Astrocyte (in vitro differentiated cells and primary cell): Measurements from ENCODE around the gene SLC27A2. TPM values are rescaled to one million over a fixed set of nuclear protein-coding genes. Genes with fewer than 3 reads are reported as not detected.

ENCODE experiments used
- DNase-seq: peaks from one replicate; pipeline ENCODE4 v3.0.0-alpha.2; 2010; ENCODE audit warnings: low read depth
- FAIRE-seq: peaks from 2 replicates; lab custom pipeline; 2011; peaks lifted over from hg19 to GRCh38; lab: Jason Lieb, UNC
- H2AFZ ChIP-seq: 2 replicates; pipeline ENCODE4 v1.6.0; 2012; ENCODE audit warnings: low read depth, low read length, inconsistent platforms
- H3K27ac ChIP-seq: 2 replicates; pipeline ENCODE4 v1.5.1; 2011; ENCODE audit warnings: low read depth, low read length, inconsistent platforms
- H3K27me3 ChIP-seq: 2 replicates; pipeline ENCODE4 v1.6.0; 2011; ENCODE audit warnings: low read length, inconsistent platforms; ENCODE audit not compliant: insufficient read depth
- H3K36me3 ChIP-seq: 2 replicates; pipeline ENCODE4 v1.5.1; 2011; ENCODE audit warnings: low read length, inconsistent platforms; ENCODE audit not compliant: insufficient read depth
- H3K4me1 ChIP-seq: 2 replicates; pipeline ENCODE4 v1.5.1; 2011; ENCODE audit warnings: low read length, inconsistent platforms; ENCODE audit not compliant: insufficient read depth
- H3K4me2 ChIP-seq: 2 replicates; pipeline ENCODE4 v1.6.0; 2012; ENCODE audit warnings: low read length, inconsistent platforms
- H3K4me3 ChIP-seq: 2 replicates; pipeline ENCODE4 v1.5.1; 2011; ENCODE audit warnings: low read depth, mild to moderate bottlenecking, low read length, inconsistent platforms; ENCODE audit not compliant: insufficient read depth
- H3K79me2 ChIP-seq: 2 replicates; pipeline ENCODE4 v1.6.0; 2012; ENCODE audit warnings: mild to moderate bottlenecking, low read length, inconsistent platforms; ENCODE audit not compliant: insufficient read depth
- H3K9ac ChIP-seq: 2 replicates; pipeline ENCODE4 v1.6.0; 2012; ENCODE audit warnings: mild to moderate bottlenecking, low read length, inconsistent platforms
- H3K9me3 ChIP-seq: 2 replicates; pipeline ENCODE4 v1.5.1; 2012; ENCODE audit warnings: low read depth, mild to moderate bottlenecking, low read length, inconsistent platforms; ENCODE audit not compliant: insufficient read depth
- H4K20me1 ChIP-seq: 2 replicates; pipeline ENCODE4 v1.6.0; 2012; ENCODE audit warnings: low read length, inconsistent platforms; ENCODE audit not compliant: insufficient read depth
- H3K27ac Mint-ChIP-seq: one replicate; pipeline ENCODE4 v1.8.0; 2021; ENCODE audit warnings: mild to moderate bottlenecking, mixed read lengths; ENCODE audit not compliant: unreplicated experiment
- H3K27me3 Mint-ChIP-seq: one replicate; pipeline ENCODE4 v1.8.0; 2021; ENCODE audit warnings: low read depth, mixed read lengths; ENCODE audit not compliant: unreplicated experiment
- H3K36me3 Mint-ChIP-seq: one replicate; pipeline ENCODE4 v1.8.0; 2021; ENCODE audit warnings: low read depth, mixed read lengths; ENCODE audit not compliant: unreplicated experiment
- H3K4me1 Mint-ChIP-seq: one replicate; pipeline ENCODE4 v1.8.0; 2021; ENCODE audit warnings: low read depth, mixed read lengths; ENCODE audit not compliant: unreplicated experiment
- H3K4me3 Mint-ChIP-seq: one replicate; pipeline ENCODE4 v1.8.0; 2021; ENCODE audit warnings: mild to moderate bottlenecking, moderate library complexity, mixed read lengths; ENCODE audit not compliant: unreplicated experiment
- H3K9me3 Mint-ChIP-seq: one replicate; pipeline ENCODE4 v1.8.0; 2021; ENCODE audit warnings: mild to moderate bottlenecking, mixed read lengths; ENCODE audit not compliant: unreplicated experiment
- CTCF ChIP-seq: IDR thresholded peaks from 2 replicates; pipeline ENCODE4 v1.5.1; 2011; ENCODE audit warnings: low read depth, mild to moderate bottlenecking, inconsistent platforms, low read length, moderate library complexity; ENCODE audit not compliant: insufficient read depth
- EZH2 ChIP-seq: IDR thresholded peaks from 2 replicates; pipeline ENCODE4 v1.6.1; 2012; ENCODE audit warnings: mild to moderate bottlenecking, low read length, inconsistent platforms; ENCODE audit not compliant: insufficient read depth
- total RNA-seq: library from RNA; stranded (reverse); gene quantifications from 2 replicates; pipeline ENCODE4 v1.2.1, GENCODE V29; 2021

The SLC27A2 gene
- total RNA-seq, 1 donor from 2014 or later = 0.82 TPM

DNA sequence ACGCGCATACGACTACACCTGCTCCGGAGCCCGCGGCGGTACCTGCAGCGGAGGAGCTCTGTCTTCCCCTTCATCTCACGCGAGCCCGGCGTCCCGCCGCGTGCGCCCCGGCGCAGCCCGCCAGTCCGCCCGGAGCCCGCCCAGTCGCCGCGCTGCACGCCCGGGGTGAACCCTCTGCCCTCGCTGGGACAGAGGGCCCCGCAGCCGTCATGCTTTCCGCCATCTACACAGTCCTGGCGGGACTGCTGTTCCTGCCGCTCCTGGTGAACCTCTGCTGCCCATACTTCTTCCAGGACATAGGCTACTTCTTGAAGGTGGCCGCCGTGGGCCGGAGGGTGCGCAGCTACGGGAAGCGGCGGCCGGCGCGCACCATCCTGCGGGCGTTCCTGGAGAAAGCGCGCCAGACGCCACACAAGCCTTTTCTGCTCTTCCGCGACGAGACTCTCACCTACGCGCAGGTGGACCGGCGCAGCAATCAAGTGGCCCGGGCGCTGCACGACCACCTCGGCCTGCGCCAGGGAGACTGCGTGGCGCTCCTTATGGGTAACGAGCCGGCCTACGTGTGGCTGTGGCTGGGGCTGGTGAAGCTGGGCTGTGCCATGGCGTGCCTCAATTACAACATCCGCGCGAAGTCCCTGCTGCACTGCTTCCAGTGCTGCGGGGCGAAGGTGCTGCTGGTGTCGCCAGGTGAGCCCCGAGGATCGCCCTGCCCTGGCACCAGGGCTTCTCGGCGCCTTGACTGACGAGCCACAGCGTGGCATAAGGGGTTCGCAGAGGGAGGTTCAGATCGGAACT lies 420 bp downstream of the SLC27A2 start:
- Histone ChIP-seq H4K20me1 (no peaks in the 10 kb centered on the region), H3K79me2 (no peaks in the 10 kb centered on the region), H2AFZ (peak overlapping the region; percentile 82), H3K27ac (no peak overlapping the region), H3K36me3 (no peaks in the 10 kb centered on the region), H3K9me3 (no peaks in the 10 kb centered on the region), H3K9ac (no peak overlapping the region), H3K4me2 (peak overlapping the region; percentile 90), H3K4me3 (peak overlapping the region; percentile 56), H3K4me1 (peaks cover 5% of the 10 kb centered on the region), H3K27me3 (peaks cover 37% of the 10 kb centered on the region)
- H3K27ac Mint-ChIP-seq = no peak overlapping the region
- peak; percentile 21 for DNase-seq
- no peak for FAIRE-seq
- H3K36me3 Mint-ChIP-seq = no peaks in the 10 kb centered on the region
- H3K4me3 Mint-ChIP-seq = peak overlapping the region; percentile 83
- no peaks in the 10 kb centered on the region for H3K4me1 Mint-ChIP-seq
- no peaks in the 10 kb centered on the region for H3K9me3 Mint-ChIP-seq
- H3K27me3 Mint-ChIP-seq = peaks cover 43% of the 10 kb centered on the region
- TF ChIP-seq CTCF (no peak), EZH2 (peak; percentile 66)

DNA sequence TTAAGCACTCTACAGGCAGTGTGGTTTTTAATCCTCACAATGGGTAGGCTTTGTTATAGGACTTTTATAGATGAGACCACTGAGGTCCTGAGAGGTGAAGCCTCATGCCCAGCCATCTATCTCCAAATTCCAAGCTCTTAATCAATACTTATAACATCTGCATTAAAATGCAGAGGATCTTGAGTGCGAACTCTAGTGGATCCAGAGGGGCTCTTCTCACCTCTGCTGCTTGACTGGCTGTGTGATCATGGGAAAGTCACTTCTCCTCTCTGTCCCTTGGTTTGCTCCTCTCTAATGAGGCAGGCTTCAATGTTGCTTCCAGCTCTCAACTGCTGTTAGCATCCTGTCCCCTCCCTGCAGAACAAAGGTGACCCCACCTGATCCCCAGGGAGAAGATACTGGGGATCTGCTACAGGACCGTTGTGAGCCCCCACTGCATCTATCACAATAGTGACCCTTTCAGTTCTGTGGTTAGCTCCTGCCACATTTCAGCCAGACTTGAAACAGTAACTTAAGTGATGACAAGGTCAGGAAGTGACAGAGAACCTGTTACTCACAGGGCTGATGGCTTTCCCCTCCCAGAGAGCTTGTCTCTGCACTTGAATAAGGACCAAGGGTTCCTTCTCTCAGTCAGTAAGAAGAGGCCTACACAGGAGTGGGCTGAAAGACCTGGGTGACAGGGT lies 1.3 kb downstream of the SLC27A2 start:
- H3K9me3 ChIP-seq = no peaks in the 10 kb centered on the region
- H3K4me3 ChIP-seq = no peak overlapping the region
- no peak overlapping the region for H3K27ac Mint-ChIP-seq
- peaks cover 5% of the 10 kb centered on the region for H3K4me1 ChIP-seq
- H3K27me3 ChIP-seq = peaks cover 34% of the 10 kb centered on the region
- no peaks in the 10 kb centered on the region for H3K4me1 Mint-ChIP-seq
- H3K9ac ChIP-seq = no peak overlapping the region
- no peaks in the 10 kb centered on the region for H4K20me1 ChIP-seq
- H3K9me3 Mint-ChIP-seq = no peaks in the 10 kb centered on the region
- no peak overlapping the region for H3K27ac ChIP-seq
- FAIRE-seq (no peak), DNase-seq (no peak)
- no peak overlapping the region for H2AFZ ChIP-seq
- no peaks in the 10 kb centered on the region for H3K79me2 ChIP-seq
- H3K4me3 Mint-ChIP-seq = peak overlapping the region; percentile 83
- H3K36me3 Mint-ChIP-seq = no peaks in the 10 kb centered on the region
- peaks cover 40% of the 10 kb centered on the region for H3K27me3 Mint-ChIP-seq
- no peaks in the 10 kb centered on the region for H3K36me3 ChIP-seq
- no peak overlapping the region for H3K4me2 ChIP-seq
- no peak for TF ChIP-seq CTCF
- TF ChIP-seq EZH2 = no peak
